Mucosa of rectum (tissue), 2 donors: ENCODE results near the gene STARD6.

ENCODE experiments used
- H3K27ac ChIP-seq, 2 donors: one replicate each; pipeline ENCODE4 v1.7.0; 2013; ENCODE audit warnings: inconsistent platforms in 2 of 2, low read depth in 2 of 2, low read length in 2 of 2
- H3K27me3 ChIP-seq, 2 donors: one replicate each; pipeline ENCODE4 v1.7.0; 2013; ENCODE audit warnings: low read length in 2 of 2; ENCODE audit not compliant: control insufficient read depth in 2 of 2, insufficient read depth in 2 of 2
- H3K36me3 ChIP-seq, 2 donors: one replicate each; pipeline ENCODE4 v1.7.0; 2013; ENCODE audit warnings: low read length in 2 of 2; ENCODE audit not compliant: control insufficient read depth in 2 of 2, insufficient read depth in 2 of 2
- H3K4me1 ChIP-seq, 2 donors: one replicate each; pipeline ENCODE4 v1.7.0; 2013; ENCODE audit warnings: low read length in 2 of 2, mild to moderate bottlenecking in 1 of 2; ENCODE audit not compliant: control insufficient read depth in 2 of 2, insufficient read depth in 2 of 2
- H3K4me3 ChIP-seq, 2 donors: one replicate each; pipeline ENCODE4 v1.7.0; 2013; ENCODE audit warnings: low read length in 2 of 2
- H3K9ac ChIP-seq, 2 donors: one replicate each; pipeline ENCODE4 v1.7.0; 2013; ENCODE audit warnings: low read length in 2 of 2, low read depth in 1 of 2, mild to moderate bottlenecking in 1 of 2
- H3K9me3 ChIP-seq, 2 donors: one replicate each; pipeline ENCODE4 v1.7.0; 2013; ENCODE audit warnings: low read length in 2 of 2; ENCODE audit not compliant: control insufficient read depth in 2 of 2
- donor health status: healthy.
- donor health status: Normal muscosa, but diverticular disease.

Gene STARD6, protein sequence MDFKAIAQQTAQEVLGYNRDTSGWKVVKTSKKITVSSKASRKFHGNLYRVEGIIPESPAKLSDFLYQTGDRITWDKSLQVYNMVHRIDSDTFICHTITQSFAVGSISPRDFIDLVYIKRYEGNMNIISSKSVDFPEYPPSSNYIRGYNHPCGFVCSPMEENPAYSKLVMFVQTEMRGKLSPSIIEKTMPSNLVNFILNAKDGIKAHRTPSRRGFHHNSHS

DNA sequence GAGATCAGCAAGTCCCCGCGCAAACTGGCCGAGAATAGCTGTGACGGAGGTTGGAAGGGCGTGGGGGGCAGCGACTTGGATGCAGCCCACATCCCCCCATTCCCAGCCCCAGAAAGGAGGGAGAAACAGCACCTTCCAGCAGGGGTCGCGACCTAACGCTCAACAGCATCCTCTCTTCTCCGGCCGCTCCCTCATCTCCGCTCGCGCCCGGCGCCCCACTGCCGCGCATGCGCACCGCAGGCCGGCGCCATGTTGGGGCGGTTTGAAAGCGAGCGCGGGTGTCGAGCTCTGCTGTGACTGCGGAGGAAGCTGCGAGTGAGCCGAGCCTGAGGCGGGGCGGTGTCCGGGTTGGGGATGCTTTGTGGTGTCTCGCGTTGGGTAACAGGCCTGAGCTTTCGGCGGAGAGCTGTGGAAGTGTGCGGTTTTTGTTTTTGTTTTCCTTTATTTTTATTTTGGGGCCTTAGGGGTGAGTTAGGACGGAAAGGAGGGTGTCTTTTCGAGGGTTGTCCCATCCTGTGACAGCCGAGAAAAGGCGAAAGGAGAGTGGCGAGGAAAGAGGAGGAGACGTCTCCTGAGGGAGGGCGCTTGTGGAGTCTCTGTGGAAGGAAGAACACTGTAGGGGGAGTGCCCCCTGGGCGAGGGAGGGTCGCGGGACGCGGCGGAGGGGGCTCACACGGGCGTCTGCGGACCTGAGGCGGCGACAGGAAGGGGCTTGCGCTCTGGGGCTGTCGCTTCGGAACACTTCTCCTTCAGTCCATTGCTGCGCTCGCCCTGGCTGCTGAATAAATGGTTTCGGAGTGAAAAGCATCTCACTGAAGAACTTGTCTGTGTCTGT lies at the start of gene STARD6, which contains the start of gene C18orf54:
STARD6 (minus strand) TSS at position 199 of the 835 bp plus-strand sequence. CDS start 3,285 bp downstream, outside the sequence.
C18orf54 (plus strand) TSS at position 247 of the 835 bp plus-strand sequence. CDS start 2,667 bp downstream, outside the sequence.
- H3K27ac ChIP-seq = peak within 1 kb of the TSS; percentile 58 to 67
- H3K27me3 ChIP-seq = peaks cover 0 to 2% of the 10 kb centered on the region in 2 donors
- peak within 1 kb of the TSS; percentile 76 to 82 for H3K9ac ChIP-seq
- peaks cover 5 to 9% of the 10 kb centered on the region in 2 donors for H3K4me1 ChIP-seq
- H3K4me3 ChIP-seq = peak within 1 kb of the TSS; percentile 91 to 93
- no peaks in the 10 kb centered on the region for H3K36me3 ChIP-seq
- no peaks in the 10 kb centered on the region for H3K9me3 ChIP-seq

DNA sequence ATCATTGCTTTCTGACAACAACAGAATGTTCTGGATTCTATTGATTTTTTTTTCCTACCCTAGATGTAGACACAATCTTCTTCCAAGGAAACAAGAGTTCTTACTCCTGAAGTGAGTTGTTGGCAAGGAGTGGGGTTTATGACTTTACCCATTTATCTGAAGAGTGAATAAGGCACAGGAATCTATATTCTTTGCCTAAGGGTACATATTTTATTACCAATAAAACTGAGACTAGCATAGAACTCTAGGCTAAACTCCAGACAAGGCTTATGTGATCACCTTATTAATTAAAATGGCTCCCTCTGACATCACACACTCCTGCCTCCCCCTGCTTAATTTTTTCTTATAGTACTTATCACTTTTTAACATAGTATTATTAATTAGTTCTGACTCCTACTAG lies 47.6 kb upstream of the STARD6 start:
- no peaks in the 10 kb centered on the region for H3K27me3 ChIP-seq
- no peak overlapping the region for H3K4me3 ChIP-seq
- no peaks in the 10 kb centered on the region for H3K4me1 ChIP-seq
- no peak overlapping the region for H3K27ac ChIP-seq
- no peak overlapping the region for H3K9ac ChIP-seq
- H3K36me3 ChIP-seq = no peaks in the 10 kb centered on the region
- H3K9me3 ChIP-seq = no peaks in the 10 kb centered on the region

- Histone ChIP-seq H3K9ac (no peak overlapping the region), H3K4me3 (no peak overlapping the region), H3K27me3 (no peaks in the 10 kb centered on the region), H3K4me1 (peaks cover 0 to 3% of the 10 kb centered on the region in 2 donors), H3K27ac (no peak overlapping the region), H3K36me3 (no peaks in the 10 kb centered on the region), H3K9me3 (no peaks in the 10 kb centered on the region)
Observed at GRCh38 chr18:54396760-54397159, 39.1 kb upstream of the STARD6 start.

- H3K27ac ChIP-seq = peak overlapping the region; percentile 18 to 52
- H3K9me3 ChIP-seq = no peaks in the 10 kb centered on the region
- no peak overlapping the region for H3K9ac ChIP-seq
- no peak overlapping the region for H3K4me3 ChIP-seq
- no peaks in the 10 kb centered on the region for H3K27me3 ChIP-seq
- H3K36me3 ChIP-seq = no peaks in the 10 kb centered on the region
- H3K4me1 ChIP-seq = peaks cover 0 to 6% of the 10 kb centered on the region in 2 donors
Observed at GRCh38 chr18:54393648-54394294, 36.1 kb upstream of the STARD6 start.

- Histone ChIP-seq H3K4me1 (peaks cover 0 to 12% of the 10 kb centered on the region in 2 donors), H3K27me3 (no peaks in the 10 kb centered on the region), H3K9me3 (no peaks in the 10 kb centered on the region), H3K9ac (no peak overlapping the region), H3K36me3 (no peaks in the 10 kb centered on the region), H3K4me3 (no peak overlapping the region), H3K27ac (no peak overlapping the region)
Observed at GRCh38 chr18:54392543-54393023, 34.9 kb upstream of the STARD6 start.

DNA sequence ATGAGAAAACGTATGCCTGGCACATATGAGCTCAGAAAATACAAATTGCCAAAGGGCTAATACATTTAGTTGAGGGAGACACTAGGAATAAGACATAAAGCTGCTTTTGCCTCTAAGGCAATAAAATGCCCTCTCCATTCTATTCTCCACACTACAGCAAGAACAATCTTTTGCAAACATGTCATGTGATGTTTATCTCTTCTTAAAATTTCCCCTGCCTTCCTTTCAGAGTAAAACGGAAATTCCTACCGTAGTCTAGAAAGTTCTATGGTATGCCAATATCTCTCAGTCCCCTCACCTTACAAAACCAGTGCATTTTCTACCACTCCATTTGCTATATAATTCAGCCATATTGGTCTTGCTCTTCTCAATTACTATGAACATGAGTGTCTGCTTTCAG lies 33.2 kb upstream of the STARD6 start:
- peaks cover 0 to 12% of the 10 kb centered on the region in 2 donors for H3K4me1 ChIP-seq
- H3K4me3 ChIP-seq = no peak overlapping the region
- no peaks in the 10 kb centered on the region for H3K9me3 ChIP-seq
- H3K36me3 ChIP-seq = no peaks in the 10 kb centered on the region
- H3K27ac ChIP-seq = no peak overlapping the region
- no peaks in the 10 kb centered on the region for H3K27me3 ChIP-seq
- H3K9ac ChIP-seq = no peak overlapping the region

- Histone ChIP-seq H3K27ac (no peak overlapping the region), H3K9me3 (no peaks in the 10 kb centered on the region), H3K9ac (no peak overlapping the region), H3K27me3 (no peaks in the 10 kb centered on the region), H3K36me3 (no peaks in the 10 kb centered on the region), H3K4me1 (peaks cover 0 to 14% of the 10 kb centered on the region in 2 donors), H3K4me3 (no peak overlapping the region)
Observed at GRCh38 chr18:54389143-54389505, 31.5 kb upstream of the STARD6 start.

DNA sequence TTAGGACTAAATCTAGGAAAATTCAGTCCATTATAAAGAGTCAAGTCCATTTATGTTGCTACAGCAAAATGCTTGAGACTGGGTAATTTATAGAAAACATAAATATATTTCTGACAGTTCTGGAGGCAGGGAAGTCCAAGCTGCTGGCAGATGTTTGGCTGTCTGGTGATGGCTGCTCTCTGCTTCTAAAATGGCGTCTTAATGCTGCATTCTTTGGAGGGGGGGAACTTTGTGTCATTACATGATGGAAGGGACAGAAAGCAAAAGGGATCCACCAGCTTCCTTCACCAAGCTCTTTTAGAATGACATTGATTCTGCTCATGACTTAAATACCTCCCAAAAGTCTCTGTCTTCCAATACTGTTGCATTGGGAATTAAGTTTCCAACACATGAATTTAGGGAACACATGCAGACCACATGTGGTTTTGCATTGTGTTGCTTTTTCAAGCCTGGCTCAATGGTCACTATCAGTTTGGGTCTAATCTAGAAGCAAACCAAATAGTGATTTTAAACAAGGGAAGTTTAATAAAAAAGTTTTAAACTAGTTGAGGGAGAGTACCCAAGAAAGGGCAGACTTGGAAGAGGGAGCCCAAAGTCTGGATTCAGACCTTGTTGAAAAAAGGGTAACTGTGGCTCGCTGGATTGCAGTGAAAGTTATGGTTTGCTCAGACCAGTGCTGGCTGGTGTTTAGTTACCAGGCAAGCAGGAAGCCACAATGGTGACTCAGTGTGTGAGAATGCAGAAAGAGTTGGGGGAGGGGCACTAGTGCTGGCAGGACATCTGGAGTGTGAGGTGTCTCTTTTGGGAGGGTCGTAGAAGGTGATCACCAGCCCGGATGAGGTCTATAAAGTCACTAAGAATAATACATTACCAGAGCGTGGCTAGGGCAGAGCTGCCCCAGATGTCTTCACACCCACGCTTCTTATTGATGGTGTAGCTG lies 30.8 kb upstream of the STARD6 start:
- Histone ChIP-seq H3K36me3 (no peaks in the 10 kb centered on the region), H3K27me3 (no peaks in the 10 kb centered on the region), H3K4me3 (no peak overlapping the region), H3K9me3 (no peaks in the 10 kb centered on the region), H3K9ac (no peak overlapping the region), H3K4me1 (peaks cover 0 to 14% of the 10 kb centered on the region in 2 donors), H3K27ac (no peak overlapping the region)

GRCh38 chr18:54387631-54388030 lies 30.0 kb upstream of the STARD6 start:
- H3K9ac ChIP-seq = no peak overlapping the region
- peaks cover 0 to 11% of the 10 kb centered on the region in 2 donors for H3K4me1 ChIP-seq
- no peak overlapping the region for H3K4me3 ChIP-seq
- H3K36me3 ChIP-seq = no peaks in the 10 kb centered on the region
- no peaks in the 10 kb centered on the region for H3K27me3 ChIP-seq
- no peaks in the 10 kb centered on the region for H3K9me3 ChIP-seq
- H3K27ac ChIP-seq = no peak overlapping the region
